HG03045 (cell line): ENCODE measurements around the gene AFF3.

Experiments used
- ATAC-seq: cut with Tn5 transposase; IDR thresholded peaks from one replicate; pipeline ENCODE4 v1.9.1; 2021; ENCODE audit warnings: mild to moderate bottlenecking, moderate library complexity; ENCODE audit not compliant: unreplicated experiment

The AFF3 gene

DNA sequence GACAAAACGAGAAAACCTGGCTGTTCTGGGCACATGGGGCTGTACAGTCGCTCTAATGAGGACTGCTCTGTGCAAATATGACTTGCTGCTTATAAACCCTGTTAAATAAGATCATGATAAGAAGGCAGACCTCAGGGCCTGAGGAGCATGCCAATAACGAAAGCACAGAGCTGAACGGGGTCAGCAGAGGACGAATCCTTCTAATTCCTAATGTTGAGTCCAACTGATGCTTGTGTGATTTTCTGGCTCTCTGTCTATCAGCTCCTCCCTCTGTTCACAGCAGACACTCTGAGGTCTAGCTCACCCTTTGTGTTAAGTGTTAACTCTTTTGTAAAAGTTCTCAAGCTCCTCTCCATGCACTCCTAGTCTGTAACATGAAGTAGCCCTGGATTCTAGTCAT, 485.4 kb downstream of the AFF3 start:
- no peak for ATAC-seq

DNA sequence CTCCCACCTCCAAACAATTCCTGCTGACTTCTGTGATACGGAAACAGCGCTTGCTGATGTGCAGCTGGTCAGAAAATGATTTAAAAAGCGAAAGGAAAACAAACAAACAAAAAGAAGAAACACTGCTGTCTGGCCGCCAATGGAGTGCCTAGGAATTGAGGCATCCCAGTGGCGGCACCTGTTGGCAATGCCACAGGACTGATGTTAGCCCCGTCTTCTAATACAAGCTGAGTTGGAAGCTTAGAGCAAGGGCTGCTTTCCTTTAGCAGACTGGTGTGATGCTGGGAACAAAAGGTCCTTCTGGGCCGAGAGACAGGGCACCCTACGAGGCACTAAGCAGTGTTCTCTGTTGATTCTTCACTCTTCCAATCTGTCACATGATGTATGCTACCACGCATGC, 489.0 kb downstream of the AFF3 start:
- ATAC-seq = no peak

DNA sequence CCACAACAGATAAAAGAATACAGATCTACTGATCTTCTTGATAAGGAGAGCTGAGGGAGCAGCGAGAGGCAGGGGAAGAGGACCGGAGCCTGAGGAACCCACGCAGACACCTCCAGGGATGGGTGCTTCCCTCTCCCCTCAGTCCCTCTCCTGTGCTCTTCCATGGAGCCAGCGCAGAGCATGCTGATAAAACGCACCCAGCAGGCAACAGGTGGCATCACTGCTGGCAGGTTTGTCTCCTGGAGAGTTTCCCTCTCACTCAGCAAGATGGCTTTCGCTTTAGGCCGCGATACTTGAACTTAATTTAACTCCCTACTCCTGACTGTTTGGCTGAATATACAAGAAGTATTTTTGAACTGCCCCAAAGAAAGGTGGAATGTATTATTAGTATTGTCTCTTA, 489.5 kb downstream of the AFF3 start:
- no peak for ATAC-seq

DNA sequence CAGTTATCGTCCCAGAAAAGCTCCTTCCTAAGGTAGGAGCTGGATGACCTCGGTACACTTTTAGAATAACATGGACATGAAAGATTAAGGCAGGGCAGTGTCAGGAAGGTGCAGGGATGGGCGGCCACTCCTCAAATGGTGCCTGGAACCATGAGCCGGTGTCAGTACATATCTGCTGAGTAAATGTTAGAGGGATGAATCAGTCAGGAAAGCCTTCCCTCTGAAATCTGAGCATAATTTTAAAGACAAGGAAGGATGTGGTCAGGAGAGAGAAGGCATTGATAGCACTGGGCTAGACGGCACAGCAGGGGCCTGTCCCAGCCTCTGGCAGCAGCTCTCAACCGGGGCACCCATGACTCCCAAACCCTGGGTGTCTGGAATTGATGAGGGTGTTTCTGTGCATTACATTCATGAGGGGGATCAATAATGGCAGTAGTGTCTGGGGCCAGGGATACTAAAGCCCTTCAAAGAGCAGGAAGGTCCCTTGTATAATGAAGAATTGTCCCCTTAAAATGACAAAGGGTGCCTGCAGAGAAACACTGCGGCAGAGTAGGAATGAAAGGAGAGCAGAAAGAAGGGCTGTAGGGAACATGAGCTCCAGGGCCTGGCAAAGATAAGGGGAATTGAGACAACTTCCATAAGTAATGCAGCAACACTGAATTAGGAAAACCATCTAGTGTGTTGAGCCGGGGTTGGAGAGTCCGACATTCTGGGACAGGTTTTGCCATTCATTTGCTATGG, 490.3 kb downstream of the AFF3 start:
- no peak for ATAC-seq

DNA sequence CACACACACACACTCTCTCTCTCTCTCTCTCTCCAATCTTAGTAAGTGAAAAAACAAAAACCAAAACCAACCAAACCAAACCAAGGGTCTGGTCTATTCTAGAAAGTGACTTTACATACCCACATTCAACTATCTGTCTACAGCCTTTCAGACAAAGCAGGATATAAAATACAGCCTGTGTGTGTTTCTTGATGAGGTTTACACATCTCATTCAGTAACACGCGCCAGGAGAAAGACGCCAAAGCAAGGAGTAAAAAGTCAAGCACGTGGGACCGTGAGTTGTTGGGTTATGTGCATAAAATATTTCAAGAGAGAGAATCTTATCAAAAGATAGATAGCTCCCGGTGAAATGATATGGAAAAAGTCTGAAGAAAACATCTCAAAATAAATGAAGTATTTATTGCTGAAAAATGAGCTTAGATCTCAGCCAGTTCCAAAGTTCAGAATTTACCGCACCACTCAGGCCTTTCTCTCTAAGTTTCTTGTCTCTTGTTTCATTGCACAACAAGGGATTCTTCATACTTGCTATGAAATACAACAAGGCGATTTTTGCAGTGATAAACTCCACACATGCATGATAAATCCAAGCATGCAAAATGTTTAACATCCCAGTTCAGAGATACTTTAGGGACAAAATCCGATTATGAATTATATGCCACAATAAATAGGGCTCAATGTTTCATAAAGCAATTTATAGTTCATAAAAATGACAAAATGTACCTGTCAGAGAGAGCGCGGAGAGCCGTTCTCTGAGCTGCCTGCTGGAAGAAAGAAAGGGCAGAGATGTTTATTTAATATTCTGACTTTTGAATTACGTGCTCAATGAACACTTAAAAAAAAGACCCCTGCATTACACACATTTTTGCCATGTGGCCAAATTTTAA, 493.2 kb downstream of the AFF3 start:
- no peak for ATAC-seq

DNA sequence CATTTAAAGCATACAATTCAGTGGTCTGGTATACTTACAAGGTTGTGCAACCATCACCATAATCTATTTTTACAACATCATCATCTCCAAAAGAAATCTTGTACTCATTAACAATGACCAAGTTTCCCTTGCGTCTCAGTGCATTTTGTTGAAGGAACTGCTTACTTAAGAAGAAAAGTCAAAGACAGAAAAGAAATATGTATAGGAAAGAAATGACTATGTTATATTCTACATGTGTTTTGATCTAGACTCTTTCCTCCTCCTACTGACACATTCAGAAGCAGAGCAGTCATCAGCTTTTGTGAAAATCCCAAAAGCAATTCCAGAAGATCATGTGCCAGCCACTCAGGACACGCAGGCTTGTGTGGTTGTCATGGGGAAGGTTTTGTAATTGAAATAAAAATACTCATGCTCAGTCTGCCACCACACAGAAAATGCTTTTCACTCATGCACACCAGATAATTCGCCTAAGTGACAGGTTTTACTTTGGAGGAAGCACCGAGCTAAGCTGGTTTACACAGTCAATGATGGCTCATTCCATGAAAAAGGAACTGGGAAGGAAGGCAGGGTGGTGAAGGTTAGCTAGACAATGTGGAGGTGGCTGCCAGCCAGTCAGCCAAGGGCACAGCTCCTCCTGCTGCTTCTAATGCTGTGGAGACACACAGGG, 494.1 kb downstream of the AFF3 start:
- ATAC-seq = no peak

DNA sequence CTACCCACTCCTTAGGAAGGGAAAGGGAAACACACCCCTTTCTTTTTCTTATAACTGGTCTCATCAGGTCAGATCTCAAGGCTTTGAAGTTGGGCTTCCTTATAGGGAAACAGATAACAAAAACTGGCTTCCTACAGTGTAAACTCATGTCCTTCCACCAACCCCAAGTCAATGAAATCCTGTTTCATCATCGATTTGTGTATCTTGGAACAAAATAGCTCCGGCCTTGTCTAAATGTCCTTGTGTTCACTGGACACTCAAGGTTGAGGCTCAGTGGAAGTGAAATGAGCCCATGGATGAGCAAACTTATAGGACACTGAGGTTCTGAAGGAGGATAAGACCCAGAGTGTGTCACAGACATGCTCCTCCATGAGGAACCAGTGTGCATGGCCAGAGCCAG, 496.4 kb downstream of the AFF3 start:
- ATAC-seq = no peak

DNA sequence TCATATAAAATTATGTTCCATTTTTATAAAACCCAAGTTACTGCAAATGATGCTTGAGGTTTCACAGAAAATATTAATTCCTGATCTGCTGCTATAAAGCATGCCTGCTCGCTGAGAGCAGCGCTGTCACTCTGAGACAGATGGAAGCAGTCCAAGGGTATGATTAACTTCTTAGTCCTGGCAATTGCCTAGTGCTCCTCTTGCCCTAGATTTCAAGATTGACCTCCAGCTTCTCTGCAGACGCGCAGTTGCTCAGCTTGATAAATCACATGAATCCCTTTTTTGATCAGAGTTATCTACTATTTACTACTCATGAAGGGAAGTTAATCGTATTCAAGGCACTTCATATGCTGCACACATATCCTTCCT, 498.0 kb downstream of the AFF3 start:
- no peak for ATAC-seq

DNA sequence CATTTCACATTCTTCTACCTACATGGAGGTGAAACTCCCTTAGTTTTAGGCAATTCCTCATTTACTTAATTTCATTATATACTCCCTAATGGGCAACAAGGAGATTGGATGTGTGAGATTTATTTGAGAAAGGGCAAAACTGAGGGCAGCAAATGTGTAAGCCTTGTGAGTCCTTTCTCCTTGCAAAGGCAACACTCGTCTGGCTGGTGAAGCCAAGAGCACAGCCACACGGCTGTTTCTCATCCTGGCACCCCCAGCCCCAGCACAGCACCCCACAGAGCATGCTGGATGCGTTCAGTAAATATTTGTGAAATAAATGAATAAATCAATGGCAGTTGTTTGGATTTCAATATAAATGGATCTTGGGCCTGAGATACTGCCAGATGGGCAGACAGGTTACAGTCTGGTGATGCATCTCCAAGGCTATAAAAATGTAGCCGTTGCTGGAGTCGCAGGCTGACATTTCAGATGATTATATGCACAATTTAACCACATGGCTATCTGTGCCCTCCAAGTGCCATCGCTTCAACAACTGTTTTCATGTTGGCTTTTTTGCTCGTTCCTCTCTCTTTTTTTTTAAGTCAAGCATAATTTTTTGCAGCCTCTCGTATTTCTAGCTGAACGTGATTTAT, 498.5 kb downstream of the AFF3 start:
- ATAC-seq = no peak

DNA sequence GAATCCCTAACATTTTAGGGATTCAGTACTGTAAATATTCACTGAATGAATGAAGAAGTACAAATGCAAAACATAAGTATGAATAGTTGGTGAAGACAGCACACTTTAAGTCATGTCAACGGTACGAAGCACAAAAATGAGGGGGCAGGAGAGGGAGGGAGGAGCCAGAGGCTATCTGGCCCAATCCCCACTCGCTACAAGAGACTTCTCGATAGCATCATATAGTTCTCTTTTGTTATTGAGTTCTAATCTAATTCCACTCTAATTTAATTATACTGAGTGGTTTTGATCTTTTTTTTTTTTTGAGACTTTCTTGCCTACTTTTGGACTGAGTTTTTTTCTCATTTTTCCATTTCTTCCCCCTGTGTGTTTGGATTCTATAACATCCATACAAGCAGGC, 500.4 kb downstream of the AFF3 start:
- ATAC-seq = no peak

DNA sequence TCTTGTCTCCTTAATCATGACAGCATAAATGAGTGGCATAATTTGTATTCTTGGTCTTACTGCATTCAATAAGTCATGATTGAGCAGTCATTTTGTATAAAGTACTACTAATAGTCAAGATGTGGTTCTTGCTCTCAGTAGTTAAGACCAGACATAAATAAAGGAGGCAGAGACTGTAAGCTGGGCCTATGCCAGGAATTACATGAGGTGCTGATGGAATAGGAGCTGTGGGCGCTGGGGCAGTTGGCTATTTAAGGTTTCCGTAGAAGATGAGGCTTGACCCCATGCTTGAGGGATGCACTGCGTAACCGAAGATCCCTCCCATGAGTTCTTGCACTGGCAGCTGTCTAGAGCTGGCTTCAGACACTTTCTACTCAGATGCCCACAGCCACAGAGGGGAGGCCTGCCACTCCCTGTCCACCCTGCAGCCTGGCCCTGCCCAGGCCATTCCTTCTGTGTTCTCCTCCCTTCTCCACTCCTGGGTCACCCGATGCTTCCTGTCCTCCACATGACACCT, 501.7 kb downstream of the AFF3 start:
- no peak for ATAC-seq

DNA sequence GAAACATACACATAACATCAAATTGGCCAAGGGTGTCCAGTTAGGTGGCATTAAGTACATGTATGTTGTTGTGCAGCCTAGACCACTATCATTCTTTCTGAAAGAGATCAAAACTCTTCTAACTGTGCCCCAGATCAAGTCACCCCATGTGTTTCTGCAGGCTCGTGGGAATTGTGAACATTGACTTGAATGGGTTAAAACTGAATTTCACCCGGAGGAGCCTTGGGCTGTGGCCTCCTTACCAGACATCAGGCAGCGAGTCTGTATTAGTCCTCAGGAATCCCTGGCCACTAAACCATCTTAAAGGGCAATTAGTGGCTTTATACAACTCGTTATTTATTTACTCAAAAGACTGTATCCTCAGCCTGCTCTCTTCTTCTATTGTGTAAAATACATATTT, 503.6 kb downstream of the AFF3 start:
- ATAC-seq = no peak

DNA sequence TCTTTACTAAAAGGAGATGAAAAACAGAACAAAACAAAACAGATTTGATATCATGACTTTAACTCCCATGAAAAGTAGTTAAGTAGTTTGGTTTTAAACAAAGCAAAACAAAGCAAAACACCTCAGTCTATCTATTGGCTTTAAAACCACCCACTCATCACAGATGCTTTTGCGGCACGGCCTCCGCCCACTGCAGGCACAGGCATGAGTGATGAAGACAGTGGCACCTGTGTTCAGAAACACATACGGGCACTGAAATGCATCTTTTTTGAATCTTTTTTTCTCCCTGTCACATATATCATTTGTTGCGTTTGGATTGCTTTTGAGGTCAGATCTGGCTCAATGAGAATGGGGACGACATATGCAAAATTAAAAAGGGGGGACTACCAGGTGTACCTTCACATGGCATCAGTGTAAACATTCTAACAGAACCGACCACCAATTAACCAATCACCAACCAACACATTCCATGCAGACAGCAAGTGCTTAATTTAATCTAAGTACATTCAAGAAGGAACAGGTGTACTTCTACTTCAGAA, 505.2 kb downstream of the AFF3 start:
- ATAC-seq = no peak

DNA sequence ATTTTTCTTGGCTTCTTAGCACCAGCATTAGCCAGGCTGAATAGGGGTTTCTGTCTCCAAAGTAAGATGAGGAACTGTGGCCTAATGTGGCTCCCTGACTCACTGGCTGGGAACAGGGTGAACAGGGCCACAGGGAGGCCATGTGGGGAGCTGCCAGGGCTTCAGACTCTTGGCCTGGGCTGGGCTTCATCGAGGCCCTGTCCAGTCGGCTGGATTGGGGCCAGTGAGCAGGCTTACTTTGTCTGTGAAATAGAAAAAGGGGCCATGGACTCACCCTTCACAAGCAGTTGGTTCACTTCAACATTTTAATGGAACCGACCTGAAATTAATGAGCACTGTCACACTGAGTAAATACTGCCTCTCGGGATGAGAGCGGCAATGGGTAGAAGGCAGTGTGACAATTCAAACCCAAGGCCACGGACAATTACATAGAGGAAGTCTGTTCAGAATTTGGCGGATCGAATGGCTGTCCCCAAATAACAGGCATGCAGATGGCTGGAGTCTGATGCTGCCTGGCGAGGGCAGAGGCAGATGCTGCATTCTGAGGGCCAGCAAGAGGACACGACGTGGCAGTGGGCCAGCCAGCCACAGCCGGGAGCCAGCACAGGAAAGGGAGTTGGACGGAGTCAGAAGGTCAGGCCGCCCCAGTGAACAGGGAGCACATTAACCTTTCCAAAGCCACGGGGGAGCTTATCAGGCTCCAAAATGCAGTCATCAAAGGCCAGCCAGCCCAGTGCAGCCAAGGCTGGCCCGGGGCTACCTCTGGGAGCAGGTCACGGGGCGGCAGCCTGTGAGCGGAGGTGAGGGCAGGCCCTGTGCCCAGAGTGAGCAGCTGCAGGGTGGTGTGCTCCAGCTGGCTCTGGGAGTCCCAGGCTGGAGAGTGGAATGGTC, 506.0 kb downstream of the AFF3 start:
- ATAC-seq = no peak

DNA sequence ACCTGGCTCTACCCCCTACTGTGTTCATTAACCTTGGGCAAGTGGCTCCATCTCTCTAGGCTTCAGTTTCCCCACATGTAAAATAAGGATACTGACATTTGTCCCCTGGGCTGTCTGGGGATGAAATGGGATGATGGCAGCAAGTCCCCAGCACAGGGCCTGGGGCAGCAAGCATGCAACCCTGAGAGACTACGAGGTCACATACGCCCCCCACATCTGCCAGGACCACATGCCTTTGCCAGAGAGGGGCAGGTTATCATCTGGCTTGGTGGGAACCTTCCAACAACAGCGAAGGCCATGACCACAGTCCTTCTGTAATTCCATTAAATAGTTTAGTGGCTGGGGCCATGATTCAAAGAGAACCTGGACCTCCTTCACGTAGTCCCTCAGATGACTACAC, 506.7 kb downstream of the AFF3 start:
- ATAC-seq = no peak

DNA sequence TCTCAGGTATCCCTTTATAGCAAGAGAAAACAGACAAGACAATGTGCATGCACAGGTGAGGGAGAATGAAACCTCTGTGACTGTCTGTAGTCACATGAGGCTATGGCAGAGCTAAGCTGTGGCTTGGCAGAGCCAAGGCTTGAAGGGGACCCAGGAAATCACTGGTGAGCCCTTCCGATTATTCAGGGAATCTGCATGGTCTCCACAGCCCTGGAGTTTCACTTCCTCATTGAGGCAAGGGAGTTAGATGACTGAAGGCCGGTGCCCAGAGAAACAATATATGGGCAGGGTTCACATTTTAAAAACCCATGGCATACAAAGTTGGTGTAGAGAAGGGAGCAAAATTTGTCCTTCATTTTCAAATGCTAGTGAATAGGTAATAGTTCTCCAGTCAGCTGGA, 508.2 kb downstream of the AFF3 start:
- ATAC-seq = no peak

DNA sequence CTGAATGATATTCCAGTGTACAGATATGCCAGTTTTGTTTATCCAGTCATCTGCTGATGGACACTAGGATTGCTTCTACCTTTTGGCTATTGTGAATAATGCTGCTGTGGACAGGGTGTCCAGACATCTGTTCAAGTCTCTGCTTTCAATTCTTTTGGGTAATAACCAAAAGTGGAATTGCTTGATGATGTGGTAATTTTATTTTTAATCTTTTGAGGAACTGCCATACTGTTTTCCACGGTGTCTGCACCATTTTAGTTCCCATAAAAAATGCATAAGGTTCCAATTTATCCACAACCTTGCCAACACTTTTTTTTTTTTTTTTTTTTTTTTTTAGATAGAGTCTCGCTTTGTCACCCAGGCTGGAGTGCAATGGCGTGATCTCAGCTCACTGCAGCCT, 510.7 kb downstream of the AFF3 start:
- ATAC-seq = no peak

DNA sequence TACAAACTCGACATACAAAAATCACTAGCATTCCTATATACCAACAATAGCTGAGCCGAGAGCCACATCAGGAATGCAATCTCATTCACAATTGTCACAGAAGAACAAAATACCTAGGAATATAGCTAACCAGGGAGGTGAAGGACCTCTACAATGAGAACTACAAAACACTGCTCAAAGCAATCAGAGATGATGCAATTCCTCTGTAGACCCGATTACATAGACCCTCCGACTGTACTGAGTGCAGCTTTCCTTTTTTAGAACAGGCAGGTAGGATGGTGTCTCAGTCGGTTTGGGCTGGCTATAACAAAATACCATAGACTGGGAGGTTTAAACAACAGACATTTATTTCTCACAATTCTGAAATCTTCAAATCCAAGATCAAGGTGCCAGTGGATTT, 513.1 kb downstream of the AFF3 start:
- no peak for ATAC-seq

DNA sequence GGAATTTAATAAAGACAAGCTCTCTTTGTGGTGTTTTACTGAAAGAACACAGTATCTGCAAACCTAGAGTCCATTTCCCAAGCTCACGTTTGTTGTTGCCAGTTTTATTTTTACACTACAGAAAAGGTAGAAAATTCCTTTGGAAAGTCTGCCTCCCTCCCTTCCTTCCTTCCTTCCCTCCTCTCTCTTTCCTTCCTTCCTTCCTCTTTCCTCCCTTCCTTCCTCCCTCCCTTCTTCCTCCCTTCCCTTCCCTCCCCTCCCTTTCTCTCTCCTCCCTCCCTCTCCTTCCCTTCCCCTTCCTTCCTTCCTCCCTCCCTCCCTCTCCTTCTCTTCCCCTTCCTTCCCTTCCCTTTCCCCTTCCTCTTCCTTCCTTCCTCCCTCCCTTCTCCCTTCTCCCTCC, 516.2 kb downstream of the AFF3 start:
- no peak for ATAC-seq

DNA sequence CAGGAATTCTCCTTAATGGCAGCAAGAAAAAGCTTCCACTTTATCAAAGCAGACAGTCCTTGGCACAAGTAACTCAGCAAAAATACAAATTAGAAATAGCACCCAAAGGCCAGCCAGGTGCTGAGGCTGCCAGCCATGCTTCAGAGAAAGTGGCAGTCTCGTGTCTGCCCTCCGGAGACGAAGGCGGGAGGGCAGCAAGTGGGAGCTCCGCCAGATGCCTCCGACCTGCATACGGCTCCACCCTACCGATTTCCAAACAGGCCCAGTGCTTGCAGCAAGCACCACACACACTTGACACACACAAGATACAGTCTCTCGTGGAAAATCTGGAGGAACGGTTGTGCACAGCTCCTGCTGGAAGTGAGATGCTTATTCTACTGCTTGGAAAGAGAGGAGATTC, 517.7 kb downstream of the AFF3 start:
- no peak for ATAC-seq
